NCI-H345 treated with DMSO at 0.1 percent for 48 hours (cell line): ENCODE results near the gene B4GALT5.
A peak's percentile ranks its signal among the peaks of the same experiment; 100 is the strongest.
"Not testable (repeated sequence)": the region's sequence is repeated elsewhere in the genome, so short reads cannot be mapped to it uniquely, and the experiment has no call there.

Experiments used
- DNase-seq: peaks from one replicate; lab custom pipeline; 2025; ENCODE audit not compliant: unreplicated experiment; lab: John Stamatoyannopoulos, UW

Gene B4GALT5, protein sequence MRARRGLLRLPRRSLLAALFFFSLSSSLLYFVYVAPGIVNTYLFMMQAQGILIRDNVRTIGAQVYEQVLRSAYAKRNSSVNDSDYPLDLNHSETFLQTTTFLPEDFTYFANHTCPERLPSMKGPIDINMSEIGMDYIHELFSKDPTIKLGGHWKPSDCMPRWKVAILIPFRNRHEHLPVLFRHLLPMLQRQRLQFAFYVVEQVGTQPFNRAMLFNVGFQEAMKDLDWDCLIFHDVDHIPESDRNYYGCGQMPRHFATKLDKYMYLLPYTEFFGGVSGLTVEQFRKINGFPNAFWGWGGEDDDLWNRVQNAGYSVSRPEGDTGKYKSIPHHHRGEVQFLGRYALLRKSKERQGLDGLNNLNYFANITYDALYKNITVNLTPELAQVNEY

DNA sequence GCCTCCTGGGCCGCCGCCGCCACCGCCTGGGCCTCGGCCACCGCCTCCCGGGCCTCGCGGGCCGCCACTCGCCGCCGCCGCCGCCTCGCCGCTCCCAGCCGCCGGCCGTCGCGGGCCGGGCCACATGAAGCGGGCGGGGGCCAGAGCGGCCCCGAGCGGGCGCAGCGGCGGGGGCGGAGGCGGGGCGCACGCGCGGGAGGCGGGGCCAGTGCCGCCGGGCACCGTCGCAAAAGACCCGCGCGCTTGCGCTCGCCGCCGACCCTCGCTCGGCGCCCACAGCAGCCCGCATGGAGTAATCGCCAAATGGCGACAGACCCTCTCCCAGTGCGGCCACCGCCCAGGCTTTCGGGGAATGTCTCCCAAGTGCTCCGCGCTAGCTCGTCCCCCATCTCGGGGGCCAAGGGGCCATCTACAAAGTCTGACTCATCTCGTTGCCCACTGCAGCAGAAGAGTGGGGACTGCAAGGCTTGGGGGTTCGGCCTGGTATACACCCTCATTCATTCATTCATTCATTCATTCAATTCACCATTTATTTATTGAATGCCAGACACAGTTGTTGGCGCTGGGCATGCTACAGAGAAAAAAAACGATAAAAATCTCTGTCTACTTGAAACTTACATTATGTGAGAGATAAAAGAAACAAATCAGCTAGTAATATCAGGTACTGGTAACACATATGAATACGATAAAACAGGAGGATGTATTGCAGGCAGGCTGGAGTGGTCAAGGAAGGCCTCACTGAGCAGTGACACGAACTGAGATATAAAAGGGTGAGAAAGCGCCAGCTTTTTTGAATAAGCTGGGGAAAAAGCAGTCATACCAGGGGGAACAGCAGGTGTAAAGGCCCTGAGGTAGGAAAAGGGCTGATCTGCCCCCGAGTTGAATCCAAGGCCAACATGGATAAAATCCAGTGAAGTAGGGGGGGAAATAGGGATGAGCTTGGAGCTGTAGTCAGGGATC, at the start of gene B4GALT5:
TSS of gene B4GALT5 (minus strand) at position 126 of the 960 bp plus-strand sequence. CDS start 188 bp downstream, outside the sequence.
- peak; percentile 66 for DNase-seq

DNA sequence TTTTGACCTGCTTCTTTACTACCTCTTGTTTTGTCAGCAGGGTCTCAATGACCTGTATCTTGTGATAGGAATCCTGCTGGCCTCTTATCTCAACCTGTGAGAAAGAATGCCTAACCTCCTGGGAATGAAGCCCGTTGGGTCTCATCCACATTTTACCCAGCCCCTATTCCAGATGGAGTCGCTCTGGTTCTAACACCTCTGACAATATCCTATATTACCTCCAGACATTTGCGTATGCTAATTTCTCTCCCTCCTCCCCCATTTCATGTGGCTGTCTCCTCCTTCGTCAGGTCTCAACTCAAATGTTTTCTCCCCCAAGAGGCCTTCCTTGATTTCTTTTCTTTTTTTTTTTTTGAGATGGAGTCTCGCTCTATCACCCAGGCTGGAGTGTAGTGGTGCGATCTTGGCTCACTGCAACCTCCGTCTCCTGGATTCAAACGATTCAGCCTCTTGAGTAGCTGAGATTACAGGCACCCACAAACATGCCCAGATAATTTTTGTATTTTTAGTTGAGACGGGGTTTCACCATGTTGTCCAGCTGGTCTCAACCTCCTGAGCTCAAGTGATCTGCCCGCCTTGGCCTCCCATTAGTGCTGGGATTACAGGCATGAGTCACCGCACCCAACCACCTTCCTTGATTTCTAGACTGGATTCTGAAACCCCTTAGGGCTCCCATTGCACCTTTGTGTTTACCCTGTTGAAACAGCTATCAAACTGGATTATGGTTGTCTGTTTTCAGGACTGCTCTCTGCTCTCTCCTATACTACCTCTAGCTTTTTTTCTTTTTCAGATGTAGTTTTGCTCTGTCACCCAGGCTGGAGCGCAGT, 49.5 kb upstream of the B4GALT5 start:
- no peak for DNase-seq

DNA sequence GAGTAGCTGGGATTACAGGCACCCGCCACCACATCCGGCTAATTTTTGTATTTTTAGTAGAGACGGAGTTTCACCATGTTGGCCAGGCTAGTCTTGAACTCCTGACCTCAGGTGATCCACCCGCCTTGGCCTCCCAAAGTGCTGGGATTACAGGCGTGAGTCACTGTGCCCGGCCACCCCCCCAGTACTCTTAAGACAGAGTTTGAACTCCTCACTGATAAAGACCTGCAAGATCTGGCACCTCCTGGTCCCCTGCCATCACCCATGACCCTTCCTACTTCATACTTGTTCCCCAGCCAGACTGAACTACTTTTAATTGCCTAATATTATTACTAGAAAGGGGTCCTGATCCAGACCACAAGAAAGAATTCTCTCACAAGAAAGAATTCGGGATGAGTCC, 48.2 kb upstream of the B4GALT5 start:
- not testable (repeated sequence) for DNase-seq

- DNase-seq = no peak
Measured at GRCh38 chr20:49759266-49759950, 45.7 kb upstream of the B4GALT5 start.

- peak; percentile 74 for DNase-seq
Measured at GRCh38 chr20:49758781-49759180, 45.1 kb upstream of the B4GALT5 start.

GRCh38 chr20:49757597-49757996, 43.9 kb upstream of the B4GALT5 start:
- no peak for DNase-seq

DNA sequence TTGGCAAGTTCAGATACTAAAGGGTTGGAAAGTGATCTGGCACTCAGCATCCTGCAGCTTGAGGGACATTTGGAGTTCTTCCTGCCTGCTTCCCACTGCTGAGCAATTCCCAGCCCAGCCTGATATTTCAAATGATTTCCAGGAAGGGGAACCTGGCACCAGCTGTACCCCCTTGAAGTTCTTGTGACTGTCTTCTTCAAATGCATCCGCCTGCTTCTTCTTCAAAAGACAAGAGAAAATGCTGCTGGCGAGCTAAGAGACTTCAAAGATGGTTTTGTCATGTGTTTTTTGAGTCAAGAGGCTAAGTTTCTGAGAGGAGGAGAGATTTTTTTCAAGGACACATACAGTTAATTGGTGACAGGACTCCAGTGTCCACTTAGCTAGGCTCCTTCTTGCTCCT, 42.6 kb upstream of the B4GALT5 start:
- no peak for DNase-seq

DNA sequence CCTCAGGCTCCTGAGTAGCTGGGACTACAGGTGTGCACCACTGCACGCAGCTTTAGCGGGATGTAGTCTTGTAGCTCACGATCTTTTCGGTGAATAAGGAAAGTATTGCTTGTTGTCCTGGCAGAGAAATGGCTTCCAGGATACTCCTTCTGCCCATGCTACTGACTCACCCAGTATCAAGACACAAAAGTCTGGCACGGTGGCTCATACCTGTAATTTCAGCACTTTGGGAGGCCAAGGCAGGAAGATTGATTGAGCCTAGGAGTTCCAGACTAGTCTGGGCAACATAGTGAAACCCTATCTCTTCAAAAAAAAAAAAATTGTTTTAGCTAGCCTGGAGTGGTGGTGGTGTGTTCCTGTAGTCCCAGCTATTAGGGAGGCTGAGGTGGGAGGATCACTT, 40.9 kb upstream of the B4GALT5 start:
- no peak for DNase-seq

DNA sequence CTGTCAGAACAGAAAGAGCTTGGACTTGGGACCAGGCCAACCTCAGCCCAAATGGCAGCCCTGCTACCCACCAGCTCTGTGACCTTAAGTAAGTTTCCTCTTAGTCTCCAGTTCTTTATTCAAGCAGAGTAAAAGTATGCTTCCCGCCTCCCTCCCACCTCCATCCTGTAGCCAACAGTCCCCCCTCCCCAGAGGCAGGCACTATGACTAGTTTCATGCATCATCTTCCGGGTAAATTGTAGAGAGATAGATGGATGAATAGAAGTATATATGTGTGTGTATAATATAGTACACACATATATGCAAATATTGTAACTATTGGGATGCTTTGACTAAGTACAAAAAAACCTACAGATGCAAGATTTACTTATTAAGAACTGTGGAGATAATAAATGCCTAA, 39.5 kb upstream of the B4GALT5 start:
- DNase-seq = no peak

- no peak for DNase-seq
Measured at GRCh38 chr20:49752201-49752903, 38.7 kb upstream of the B4GALT5 start.

DNA sequence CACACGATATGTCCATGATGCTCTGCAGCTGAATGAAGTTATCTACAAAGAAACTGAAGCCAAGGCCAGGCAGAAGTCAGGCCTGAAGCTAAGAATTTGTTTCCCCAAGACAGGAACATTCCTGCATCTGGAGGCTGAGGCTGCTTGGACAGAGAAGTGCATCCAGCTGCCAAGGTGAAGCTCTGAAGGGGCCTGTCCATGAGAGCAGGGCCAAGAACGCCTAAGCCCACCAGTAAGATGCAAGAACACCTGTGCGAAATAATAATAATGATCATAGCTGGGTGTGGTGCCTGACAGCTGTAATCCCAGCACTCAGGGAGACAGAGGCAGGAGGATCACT, 37.7 kb upstream of the B4GALT5 start:
- DNase-seq = no peak

DNA sequence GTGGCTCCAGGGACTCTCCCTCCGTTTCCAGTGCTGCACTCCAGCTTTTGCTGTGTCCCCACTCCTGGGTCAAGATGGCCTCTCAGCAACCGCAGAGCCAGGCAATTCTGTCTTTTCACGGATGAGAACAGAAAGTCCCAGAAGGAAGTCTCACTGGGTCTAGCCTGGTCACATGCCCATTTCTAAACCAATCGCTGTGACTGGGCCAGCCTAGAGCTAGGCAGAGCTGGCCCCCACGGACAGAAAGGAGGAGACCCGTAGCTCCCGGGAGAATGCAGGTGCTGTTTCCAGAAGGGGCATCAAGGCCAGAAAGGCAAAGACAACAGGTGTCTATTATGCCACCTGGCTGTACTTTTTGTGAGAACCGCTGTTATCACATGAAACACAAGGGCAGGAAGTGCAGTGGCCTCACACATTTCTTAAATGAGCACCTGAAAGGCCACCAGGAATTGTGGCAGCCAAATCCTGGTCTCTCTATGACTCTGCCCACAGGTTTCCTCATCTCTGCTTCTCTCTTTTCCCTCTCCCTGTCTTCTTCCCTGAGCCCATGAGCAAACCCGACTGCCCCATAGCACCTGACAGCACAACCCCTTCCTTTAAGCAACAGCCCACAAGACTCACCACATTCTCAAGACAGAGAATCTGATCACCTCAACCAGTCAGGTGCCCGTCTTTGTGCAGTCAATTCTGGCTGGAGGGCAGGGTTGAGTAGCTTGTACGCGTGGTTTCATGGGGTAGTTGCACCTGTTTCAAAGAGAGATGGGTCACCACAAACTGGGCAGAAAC, 37.1 kb upstream of the B4GALT5 start:
- DNase-seq = no peak

GRCh38 chr20:49749625-49750024, 35.9 kb upstream of the B4GALT5 start:
- no peak for DNase-seq

- no peak for DNase-seq
Measured at GRCh38 chr20:49748525-49748838, 34.8 kb upstream of the B4GALT5 start.

DNA sequence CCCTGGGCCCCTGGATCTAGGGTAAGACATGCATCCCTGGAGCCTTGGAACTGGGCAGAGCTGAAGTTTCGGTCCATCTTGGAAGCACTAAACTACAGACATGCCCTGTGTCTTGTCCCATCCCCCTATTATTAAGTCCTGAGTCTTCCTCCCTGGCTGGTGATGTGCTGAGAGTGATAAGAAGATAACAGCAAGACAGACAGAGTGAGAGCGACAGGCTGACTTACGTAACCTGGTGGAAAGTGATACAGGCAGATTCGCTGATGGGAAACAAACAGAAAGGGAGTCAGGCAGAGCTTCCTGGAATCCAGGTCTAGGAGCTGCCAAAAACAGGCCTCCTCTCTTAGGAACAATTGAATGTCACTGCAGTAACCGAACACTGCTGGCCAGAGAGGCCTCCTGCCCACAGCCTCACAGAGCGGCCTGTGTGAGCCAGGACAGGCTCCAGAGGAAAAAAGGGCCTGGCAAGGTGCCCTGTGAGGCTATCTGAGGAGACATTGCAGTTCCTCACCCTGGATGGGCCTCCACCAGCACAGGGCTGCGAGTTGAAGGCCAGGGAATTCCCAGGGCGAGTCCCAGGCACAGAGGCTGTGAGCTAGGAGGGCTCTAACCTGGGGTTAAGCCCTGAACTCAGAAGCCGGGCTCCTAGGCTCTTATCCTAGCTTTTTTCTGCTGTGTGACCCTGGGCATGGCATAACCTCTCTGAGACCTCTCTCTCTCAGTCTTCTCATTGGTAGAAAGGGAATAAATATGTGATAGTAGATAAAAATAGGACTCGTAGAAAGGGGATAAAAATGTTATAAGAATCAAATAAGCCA, 34.2 kb upstream of the B4GALT5 start:
- DNase-seq = no peak

GRCh38 chr20:49742948-49743347, 29.3 kb upstream of the B4GALT5 start:
- no peak for DNase-seq

DNA sequence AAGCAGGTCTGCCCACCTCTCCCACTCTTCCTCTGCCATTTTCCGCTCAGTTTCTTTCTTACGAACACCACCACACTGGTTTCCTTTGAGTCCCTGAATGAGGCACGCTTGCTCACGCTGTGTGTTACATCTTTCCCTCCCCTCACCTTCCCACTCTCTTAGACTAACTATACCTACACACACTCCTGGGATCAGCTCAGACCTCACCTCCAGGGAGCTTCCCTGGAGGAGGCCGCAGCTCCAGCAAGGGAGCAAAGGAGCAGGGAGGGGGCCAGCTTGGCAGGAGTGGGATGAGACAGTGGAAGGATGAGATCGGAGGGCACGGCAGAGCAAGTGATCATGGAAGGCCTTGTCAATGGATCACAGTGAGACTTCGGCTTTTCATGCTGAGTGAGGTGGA, 28.3 kb upstream of the B4GALT5 start:
- no peak for DNase-seq

- DNase-seq = no peak
Measured at GRCh38 chr20:49740807-49741206, 27.1 kb upstream of the B4GALT5 start.

DNA sequence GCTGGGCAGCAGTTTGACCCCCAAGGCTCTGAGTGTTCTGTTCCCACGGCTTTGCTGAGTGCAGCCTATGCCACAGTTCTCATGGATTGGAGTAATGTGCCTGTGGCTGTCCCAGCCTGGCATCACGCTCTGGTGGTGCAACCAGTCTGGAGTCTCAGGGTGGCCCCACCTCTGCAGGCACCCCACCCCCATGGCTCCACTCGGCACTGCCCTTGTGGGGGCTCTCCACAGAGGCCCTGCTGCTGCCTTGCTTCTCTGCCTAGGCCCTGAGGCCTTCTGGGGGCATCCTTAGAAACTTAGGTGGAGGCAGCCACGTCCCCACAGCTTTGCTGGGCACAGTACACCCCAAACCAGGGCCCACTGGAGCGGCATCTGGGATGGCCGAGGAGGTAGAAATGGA, 25.4 kb upstream of the B4GALT5 start:
- no peak for DNase-seq
